ENCODE measurements around the gene FUT7. TPM values are rescaled to one million over a fixed set of nuclear protein-coding genes. Genes with fewer than 3 reads are reported as not detected.
"Not testable (repeated sequence)": the region's sequence is repeated elsewhere in the genome, so short reads cannot be mapped to it uniquely, and the experiment has no call there.

Gene FUT7
- total and polyA plus RNA-seq, 4 experiments from 2014 or later, result 3.4 to 43.8 (median 13.6) TPM

DNA sequence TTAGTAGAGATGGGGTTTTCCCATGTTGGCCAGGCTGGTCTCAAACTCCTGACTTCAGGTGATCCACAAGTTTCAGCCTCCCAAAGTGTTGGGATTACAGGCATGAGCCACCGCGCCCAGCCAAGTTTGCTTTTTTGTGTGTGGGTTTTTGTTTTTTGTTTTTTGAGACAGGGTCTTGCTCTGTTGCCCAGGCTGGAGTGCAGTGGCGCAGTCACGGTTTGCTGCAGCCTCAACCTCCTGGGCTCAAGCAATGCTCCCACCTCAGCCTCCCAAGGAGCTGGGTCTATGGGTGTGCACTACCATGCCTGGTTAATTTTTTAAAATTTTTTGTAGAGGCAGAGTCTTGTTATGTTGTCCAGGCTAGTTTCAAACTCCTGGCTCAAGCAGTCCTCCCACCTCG, 1.6 kb upstream of the FUT7 start:
- H3K4me1 Mint-ChIP-seq, result peaks cover 25 to 58% (median 42%) of the 10 kb centered on the region in 4 donors
- H3K27me3 Mint-ChIP-seq; H3K36me3 Mint-ChIP-seq; DNase-seq; H3K9me3 Mint-ChIP-seq; H3K4me3 ChIP-seq (ENCODE audit: low read length in 2 of 2); H3K27me3 ChIP-seq (ENCODE audit: insufficient read depth, low read length); intact Hi-C loops (cut with micrococcal nuclease); H3K9me3 ChIP-seq (ENCODE audit: control insufficient read depth in 1 of 2, low read length in 2 of 2); H3K36me3 ChIP-seq (ENCODE audit: insufficient read depth, low read length): not testable (repeated sequence)
- Histone ChIP-seq H3K4me1 (ENCODE audit: insufficient read depth, low read length) (peaks cover 67% of the 10 kb centered on the region), H3K27ac (ENCODE audit: low read depth, low read length) (peak overlapping the region; percentile 15)
- peak overlapping the region in 6 of 8 donors; percentile 15 to 95 (median 76) for H3K4me3 Mint-ChIP-seq
- ChIA-PET CTCF (ENCODE audit: partially characterized antibody) (interaction anchor here (0.9 to 4.3 kb wide), 7 partner anchors 8 to 264 kb away, joined by 3 to 84 read pairs (median 27); partner anchors contain the start of genes AJM1 and NPDC1), POLR2A (ENCODE audit: partially characterized antibody) (interaction anchor here (0.8 to 2.5 kb wide), 3 partner anchors 53 to 226 kb away, joined by 3 to 17 read pairs (median 15); partner anchors contain the start of genes MAN1B1 and RABL6)
- H3K27ac Mint-ChIP-seq, result peak overlapping the region; percentile 66 to 93 (median 79)

DNA sequence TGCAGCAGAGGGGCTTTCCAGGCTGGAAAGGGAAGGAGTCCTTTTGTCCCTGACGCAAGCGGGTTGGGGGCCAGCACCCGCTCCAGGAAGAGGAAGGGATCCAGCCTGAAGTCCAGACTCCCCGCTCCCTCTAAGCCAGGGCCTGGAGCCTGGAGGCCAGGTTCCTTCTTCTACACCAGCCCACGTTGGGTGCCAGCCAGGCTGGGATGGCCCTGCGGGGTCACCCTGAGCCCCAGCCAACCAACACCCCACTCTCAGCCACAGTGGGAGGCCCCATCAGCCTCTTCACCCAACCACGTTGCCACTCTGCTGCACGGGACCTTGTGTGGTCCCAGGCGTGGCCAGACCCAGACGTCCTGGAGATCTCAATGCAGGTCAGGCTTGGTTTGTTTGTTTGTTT, 970 bp upstream of the FUT7 start:
- no peaks in the 10 kb centered on the region for H3K36me3 ChIP-seq (ENCODE audit: insufficient read depth, low read length)
- H3K27me3 ChIP-seq (ENCODE audit: insufficient read depth, low read length), result no peaks in the 10 kb centered on the region
- CTCF ChIA-PET (ENCODE audit: partially characterized antibody), result interaction anchor here (0.9 to 4.4 kb wide), 4 partner anchors 14 to 263 kb away, joined by 3 to 51 read pairs (median 18); partner anchors contain the start of gene NPDC1
- H3K27ac ChIP-seq (ENCODE audit: low read depth, low read length), result peak overlapping the region; percentile 53
- Mint-ChIP-seq H3K4me1 (peaks cover 25 to 58% (median 42%) of the 10 kb centered on the region in 4 donors), H3K4me3 (peak overlapping the region in 7 of 8 donors; percentile 42 to 96 (median 79)), H3K27ac (peak overlapping the region; percentile 23 to 93 (median 73)), H3K27me3 (no peaks in the 10 kb centered on the region), H3K9me3 (no peaks in the 10 kb centered on the region), H3K36me3 (peaks cover 0 to 6% of the 10 kb centered on the region in 2 donors)
- no peaks in the 10 kb centered on the region for H3K9me3 ChIP-seq (ENCODE audit: control insufficient read depth in 1 of 2, low read length in 2 of 2)
- H3K4me1 ChIP-seq (ENCODE audit: insufficient read depth, low read length), result peaks cover 67% of the 10 kb centered on the region
- POLR2A ChIA-PET (ENCODE audit: partially characterized antibody), result interaction anchor here (1.0 to 1.4 kb wide), 3 partner anchors 32 to 225 kb away, joined by 3 to 6 read pairs (median 3); partner anchors contain the start of genes MAN1B1 and RABL6
- DNase-seq, result no peak
- H3K4me3 ChIP-seq (ENCODE audit: low read length in 2 of 2), result no peak overlapping the region
- intact Hi-C loops (cut with micrococcal nuclease), result no loop called here

DNA sequence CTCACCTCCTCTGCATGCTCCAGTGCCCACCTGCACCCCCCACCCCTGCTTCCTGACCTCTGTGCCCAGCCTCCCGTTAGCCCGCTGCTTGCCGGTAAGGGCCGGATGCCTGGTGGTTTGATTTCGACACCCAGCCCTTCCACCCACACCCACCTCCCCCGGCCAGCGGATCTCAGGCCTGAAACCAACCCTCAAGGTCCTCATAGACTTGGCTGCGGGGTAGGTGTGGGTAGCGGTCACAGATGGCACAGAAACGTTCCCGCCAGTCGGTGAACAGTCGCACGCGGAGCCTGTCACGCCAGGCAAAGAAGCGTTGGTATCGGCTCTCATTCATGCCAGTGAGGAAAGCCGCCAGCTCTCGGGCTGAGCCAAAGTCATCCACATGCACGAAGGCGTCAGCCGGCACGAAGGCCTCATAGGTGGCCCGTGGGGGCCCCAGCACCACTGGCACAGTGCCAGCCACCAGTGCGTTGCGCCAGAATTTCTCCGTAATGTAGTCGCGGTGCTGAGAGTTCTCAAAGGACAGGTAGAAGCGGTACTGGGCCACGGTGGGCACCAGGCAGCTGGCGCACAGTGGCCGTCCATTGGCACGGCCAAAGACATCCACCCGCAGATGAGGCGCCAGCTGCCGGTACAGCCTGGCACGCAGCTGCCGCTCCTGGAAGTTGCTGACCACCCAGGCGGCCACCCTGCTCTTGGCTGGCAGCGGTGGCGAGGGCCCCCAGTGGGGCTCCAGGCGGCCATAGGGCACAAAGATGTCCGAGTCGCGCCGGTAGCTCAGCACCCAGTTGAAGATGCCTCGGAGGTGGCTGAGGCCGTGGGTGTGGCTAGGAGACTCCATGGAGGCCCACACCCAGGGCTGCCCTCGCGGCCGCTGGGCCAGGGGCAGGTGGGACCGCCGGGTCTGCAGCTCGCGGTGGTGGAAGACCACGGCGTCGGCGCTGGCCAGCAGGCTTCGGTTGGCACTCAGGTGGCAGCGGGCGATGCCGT, 1.1 kb downstream of the FUT7 start:
- peak in 3 of 5 donors; percentile 32 to 45 (median 38) for DNase-seq
- Mint-ChIP-seq H3K4me1 (peaks cover 27 to 70% (median 47%) of the 10 kb centered on the region in 4 donors), H3K27me3 (no peaks in the 10 kb centered on the region), H3K9me3 (no peaks in the 10 kb centered on the region), H3K27ac (peak overlapping the region; percentile 74 to 92 (median 91)), H3K4me3 (peak overlapping the region; percentile 87 to 96 (median 91)), H3K36me3 (peaks cover 0 to 6% of the 10 kb centered on the region in 2 donors)
- H3K9me3 ChIP-seq (ENCODE audit: control insufficient read depth in 1 of 2, low read length in 2 of 2), result no peaks in the 10 kb centered on the region
- intact Hi-C loops (cut with micrococcal nuclease), result no loop called here
- H3K36me3 ChIP-seq (ENCODE audit: insufficient read depth, low read length), result no peaks in the 10 kb centered on the region
- H3K27ac ChIP-seq (ENCODE audit: low read depth, low read length), result peak overlapping the region; percentile 53
- peak overlapping the region; percentile 65 to 75 for H3K4me3 ChIP-seq (ENCODE audit: low read length in 2 of 2)
- peaks cover 85% of the 10 kb centered on the region for H3K4me1 ChIP-seq (ENCODE audit: insufficient read depth, low read length)
- CTCF ChIA-PET (ENCODE audit: partially characterized antibody), result interaction anchor here (0.5 to 4.4 kb wide), 23 partner anchors 9 to 253 kb away, joined by 3 to 51 read pairs (median 6); partner anchors contain the start of genes AJM1, MAN1B1, NPDC1 and PAXX
- POLR2A ChIA-PET (ENCODE audit: partially characterized antibody), result interaction anchor here (1.1 to 8.2 kb wide), 11 partner anchors 30 to 240 kb away, joined by 3 to 52 read pairs (median 4); partner anchors contain the start of genes CLIC3, EDF1, MAN1B1 and PAXX
- no peaks in the 10 kb centered on the region for H3K27me3 ChIP-seq (ENCODE audit: insufficient read depth, low read length)

DNA sequence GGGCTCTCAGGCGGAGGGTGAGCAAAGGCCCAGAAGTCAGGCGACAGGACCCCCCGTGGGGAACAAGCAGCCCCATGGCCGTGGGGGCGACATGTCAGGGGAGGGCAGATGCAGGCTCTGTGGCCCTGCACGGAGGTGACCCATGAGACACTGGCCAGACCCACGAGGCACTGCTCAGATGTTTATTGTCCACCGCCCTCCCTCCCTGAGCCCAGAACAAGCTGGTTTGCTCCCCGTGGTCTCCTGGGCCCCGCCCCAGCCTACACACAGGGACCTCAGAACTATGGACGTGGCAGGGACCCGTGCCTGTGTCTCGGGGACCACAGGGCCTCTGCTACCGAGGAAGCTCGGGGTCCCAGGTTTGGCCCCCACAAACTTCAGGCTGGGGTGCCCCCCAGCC, 1.9 kb downstream of the FUT7 start:
- no peaks in the 10 kb centered on the region for H3K27me3 ChIP-seq (ENCODE audit: insufficient read depth, low read length)
- no peak for DNase-seq
- Mint-ChIP-seq H3K4me3 (peak overlapping the region; percentile 87 to 96 (median 91)), H3K4me1 (peaks cover 25 to 65% (median 43%) of the 10 kb centered on the region in 4 donors), H3K9me3 (no peaks in the 10 kb centered on the region), H3K36me3 (peaks cover 0 to 6% of the 10 kb centered on the region in 2 donors), H3K27ac (peak overlapping the region in 6 of 7 donors; percentile 76 to 92 (median 90)), H3K27me3 (no peaks in the 10 kb centered on the region)
- no peaks in the 10 kb centered on the region for H3K9me3 ChIP-seq (ENCODE audit: control insufficient read depth in 1 of 2, low read length in 2 of 2)
- ChIA-PET CTCF (ENCODE audit: partially characterized antibody) (interaction anchor here (0.6 to 4.4 kb wide), 45 partner anchors 8 to 252 kb away, joined by 3 to 51 read pairs (median 6); partner anchors contain the start of genes AJM1, C8G, CLIC3 and MAN1B1), POLR2A (ENCODE audit: partially characterized antibody) (interaction anchor here (0.6 to 8.2 kb wide), 19 partner anchors 24 to 303 kb away, joined by 3 to 52 read pairs (median 5); partner anchors contain the start of genes C8G, CLIC3, FBXW5 and MAN1B1)
- intact Hi-C loops (cut with micrococcal nuclease), result no loop called here
- peak overlapping the region; percentile 68 for H3K27ac ChIP-seq (ENCODE audit: low read depth, low read length)
- H3K4me1 ChIP-seq (ENCODE audit: insufficient read depth, low read length), result peaks cover 86% of the 10 kb centered on the region
- peak overlapping the region; percentile 65 to 75 for H3K4me3 ChIP-seq (ENCODE audit: low read length in 2 of 2)
- H3K36me3 ChIP-seq (ENCODE audit: insufficient read depth, low read length), result no peaks in the 10 kb centered on the region

DNA sequence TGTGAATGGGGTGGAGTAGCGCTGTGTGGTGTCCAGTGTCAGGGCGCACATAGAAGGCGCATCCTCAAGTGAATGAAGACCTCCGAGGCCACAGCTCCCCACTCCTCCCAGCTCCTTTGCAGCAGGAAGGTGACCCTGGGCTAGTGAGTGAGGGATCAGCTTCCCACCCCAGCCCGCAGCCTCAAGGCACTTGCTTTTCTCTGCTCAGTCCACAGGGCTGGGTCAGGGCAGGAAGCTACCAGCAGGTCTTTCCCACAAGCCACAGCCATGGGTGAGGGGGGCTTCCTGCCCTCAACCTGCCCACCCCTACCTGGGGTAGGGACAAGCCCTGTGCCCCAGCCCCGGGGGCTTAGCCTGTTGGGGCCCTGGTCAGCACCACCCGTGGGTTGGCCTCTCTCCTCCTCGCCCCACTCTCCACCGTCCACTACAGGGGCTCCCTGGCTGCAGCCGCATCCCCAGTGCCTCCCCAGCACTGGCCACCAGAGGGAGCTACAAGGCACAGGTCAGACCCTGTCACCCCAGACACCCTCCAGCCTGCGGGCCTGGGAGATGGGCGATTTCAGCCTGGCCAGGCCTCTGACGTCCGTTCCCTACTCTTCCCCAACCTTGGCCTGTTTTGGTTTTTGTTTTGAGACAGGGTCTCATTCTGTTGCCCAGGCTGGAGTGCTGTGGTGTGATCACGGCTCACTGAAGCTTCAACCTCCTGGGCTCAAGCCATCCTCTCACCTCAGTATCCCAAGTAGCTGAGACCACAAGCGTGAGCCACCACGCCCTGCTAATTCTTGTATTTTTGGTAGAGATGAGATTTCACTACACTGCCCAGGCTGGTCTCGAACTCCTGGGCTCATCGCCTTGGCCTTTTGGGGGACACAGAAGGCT, 2.6 kb downstream of the FUT7 start:
- Mint-ChIP-seq H3K27me3 (no peaks in the 10 kb centered on the region), H3K9me3 (no peaks in the 10 kb centered on the region), H3K4me1 (peaks cover 20 to 58% (median 39%) of the 10 kb centered on the region in 4 donors), H3K36me3 (peaks cover 0 to 6% of the 10 kb centered on the region in 2 donors), H3K4me3 (peak overlapping the region; percentile 87 to 96 (median 90)), H3K27ac (peak overlapping the region; percentile 70 to 92 (median 85))
- ChIA-PET CTCF (ENCODE audit: partially characterized antibody) (interaction anchor here (0.6 to 4.4 kb wide), 49 partner anchors 9 to 263 kb away, joined by 3 to 51 read pairs (median 5); partner anchors contain the start of genes AJM1, C8G, CLIC3 and LCNL1), POLR2A (ENCODE audit: partially characterized antibody) (interaction anchor here (0.6 to 8.2 kb wide), 21 partner anchors 16 to 302 kb away, joined by 3 to 52 read pairs (median 5); partner anchors contain the start of genes AJM1, C8G, CLIC3 and FBXW5)
- intact Hi-C loops (cut with micrococcal nuclease), result loop anchor here (1.0 to 10.0 kb wide), 3 partner anchors 36 to 85 kb away; partner anchors contain the start of genes FBXW5, PAXX and PTGDS
- Histone ChIP-seq H3K27me3 (ENCODE audit: insufficient read depth, low read length) (no peaks in the 10 kb centered on the region), H3K9me3 (ENCODE audit: control insufficient read depth in 1 of 2, low read length in 2 of 2) (no peaks in the 10 kb centered on the region), H3K4me3 (ENCODE audit: low read length in 2 of 2) (peak overlapping the region; percentile 65 to 75), H3K27ac (ENCODE audit: low read depth, low read length) (peak overlapping the region; percentile 68), H3K36me3 (ENCODE audit: insufficient read depth, low read length) (no peaks in the 10 kb centered on the region), H3K4me1 (ENCODE audit: insufficient read depth, low read length) (peaks cover 80% of the 10 kb centered on the region)
- peak; percentile 58 to 74 (median 64) for DNase-seq

Measured in CD4-positive, alpha-beta memory T cell (primary cell).